SU-DHL-6 (cell line): ENCODE measurements around the gene LRP6.

Experiments
- EZH2phosphoT487 ChIP-seq: fragments of 200-600 bp; sonication (generic), shearing (Covaris generic); conservative IDR thresholded peaks from 2 replicates; pipeline ENCODE4 v1.6.1; 2018; ENCODE audit warnings: mild to moderate bottlenecking, antibody characterized with exemption, low read length, moderate library complexity, mixed read lengths
- TF ChIP-seq, protein P1 (sequence below): fragments of 200-600 bp; sonication (generic); IDR thresholded peaks from one replicate; pipeline ENCODE4 v1.5.1; 2017; ENCODE audit warnings: antibody characterized with exemption, mild to moderate bottlenecking, low read length, moderate library complexity; ENCODE audit not compliant: insufficient read depth, poor library complexity, severe bottlenecking

DNA sequence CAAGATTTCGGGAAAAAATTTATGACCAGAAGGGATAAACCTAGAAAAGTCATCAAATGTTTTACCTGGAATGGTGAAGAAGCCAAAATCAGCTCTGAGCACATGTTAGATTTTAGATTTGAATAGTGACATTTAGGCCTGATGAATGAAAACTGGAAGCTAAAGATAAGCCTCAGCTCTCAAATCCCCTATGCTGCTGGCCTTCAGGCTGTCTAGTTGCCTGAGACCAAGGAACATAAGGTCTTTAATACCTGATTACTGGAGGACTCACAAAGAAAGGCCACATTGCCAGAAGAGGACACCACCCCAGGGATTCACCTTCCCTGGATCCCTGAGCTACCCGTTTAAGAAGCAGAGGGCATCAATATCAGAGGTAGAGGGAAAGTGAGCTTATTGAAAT is 139.5 kb downstream of the LRP6 start:
- TF ChIP-seq, protein P1, sequence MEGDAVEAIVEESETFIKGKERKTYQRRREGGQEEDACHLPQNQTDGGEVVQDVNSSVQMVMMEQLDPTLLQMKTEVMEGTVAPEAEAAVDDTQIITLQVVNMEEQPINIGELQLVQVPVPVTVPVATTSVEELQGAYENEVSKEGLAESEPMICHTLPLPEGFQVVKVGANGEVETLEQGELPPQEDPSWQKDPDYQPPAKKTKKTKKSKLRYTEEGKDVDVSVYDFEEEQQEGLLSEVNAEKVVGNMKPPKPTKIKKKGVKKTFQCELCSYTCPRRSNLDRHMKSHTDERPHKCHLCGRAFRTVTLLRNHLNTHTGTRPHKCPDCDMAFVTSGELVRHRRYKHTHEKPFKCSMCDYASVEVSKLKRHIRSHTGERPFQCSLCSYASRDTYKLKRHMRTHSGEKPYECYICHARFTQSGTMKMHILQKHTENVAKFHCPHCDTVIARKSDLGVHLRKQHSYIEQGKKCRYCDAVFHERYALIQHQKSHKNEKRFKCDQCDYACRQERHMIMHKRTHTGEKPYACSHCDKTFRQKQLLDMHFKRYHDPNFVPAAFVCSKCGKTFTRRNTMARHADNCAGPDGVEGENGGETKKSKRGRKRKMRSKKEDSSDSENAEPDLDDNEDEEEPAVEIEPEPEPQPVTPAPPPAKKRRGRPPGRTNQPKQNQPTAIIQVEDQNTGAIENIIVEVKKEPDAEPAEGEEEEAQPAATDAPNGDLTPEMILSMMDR = no peak
- TF ChIP-seq EZH2phosphoT487 = no peak
